Fibroblast of mammary gland (primary cell): Measurements from ENCODE around the gene STIM2.
"Not testable (repeated sequence)": the region's sequence is repeated elsewhere in the genome, so short reads cannot be mapped to it uniquely, and the experiment has no call there.

Source experiments
- DNase-seq: peaks from one replicate; pipeline ENCODE4 v3.0.0-alpha.2; 2010; ENCODE audit warnings: low read depth
- H3K4me3 ChIP-seq: 2 replicates; pipeline ENCODE4 v1.5.1; 2011; ENCODE audit warnings: low read depth, mild to moderate bottlenecking, low read length, moderate library complexity; ENCODE audit not compliant: control insufficient read depth
- TF ChIP-seq, protein P1 (sequence below): conservative IDR thresholded peaks from 2 replicates; pipeline ENCODE4 v1.5.1; 2011; ENCODE audit warnings: low read depth, low read length, inconsistent platforms; ENCODE audit not compliant: control insufficient read depth, insufficient read depth

Gene STIM2

GRCh38 chr4:26819478-26820095, 41.1 kb upstream of the STIM2 start:
- H3K4me3 ChIP-seq, result no peak overlapping the region
- TF ChIP-seq, protein P1, sequence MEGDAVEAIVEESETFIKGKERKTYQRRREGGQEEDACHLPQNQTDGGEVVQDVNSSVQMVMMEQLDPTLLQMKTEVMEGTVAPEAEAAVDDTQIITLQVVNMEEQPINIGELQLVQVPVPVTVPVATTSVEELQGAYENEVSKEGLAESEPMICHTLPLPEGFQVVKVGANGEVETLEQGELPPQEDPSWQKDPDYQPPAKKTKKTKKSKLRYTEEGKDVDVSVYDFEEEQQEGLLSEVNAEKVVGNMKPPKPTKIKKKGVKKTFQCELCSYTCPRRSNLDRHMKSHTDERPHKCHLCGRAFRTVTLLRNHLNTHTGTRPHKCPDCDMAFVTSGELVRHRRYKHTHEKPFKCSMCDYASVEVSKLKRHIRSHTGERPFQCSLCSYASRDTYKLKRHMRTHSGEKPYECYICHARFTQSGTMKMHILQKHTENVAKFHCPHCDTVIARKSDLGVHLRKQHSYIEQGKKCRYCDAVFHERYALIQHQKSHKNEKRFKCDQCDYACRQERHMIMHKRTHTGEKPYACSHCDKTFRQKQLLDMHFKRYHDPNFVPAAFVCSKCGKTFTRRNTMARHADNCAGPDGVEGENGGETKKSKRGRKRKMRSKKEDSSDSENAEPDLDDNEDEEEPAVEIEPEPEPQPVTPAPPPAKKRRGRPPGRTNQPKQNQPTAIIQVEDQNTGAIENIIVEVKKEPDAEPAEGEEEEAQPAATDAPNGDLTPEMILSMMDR, result no peak
- DNase-seq, result no peak

- DNase-seq, result no peak
- H3K4me3 ChIP-seq, result no peak overlapping the region
- TF ChIP-seq, protein P1, result no peak
These were observed 40.3 kb upstream of the STIM2 start for GRCh38 chr4:26820346-26820745.

DNA sequence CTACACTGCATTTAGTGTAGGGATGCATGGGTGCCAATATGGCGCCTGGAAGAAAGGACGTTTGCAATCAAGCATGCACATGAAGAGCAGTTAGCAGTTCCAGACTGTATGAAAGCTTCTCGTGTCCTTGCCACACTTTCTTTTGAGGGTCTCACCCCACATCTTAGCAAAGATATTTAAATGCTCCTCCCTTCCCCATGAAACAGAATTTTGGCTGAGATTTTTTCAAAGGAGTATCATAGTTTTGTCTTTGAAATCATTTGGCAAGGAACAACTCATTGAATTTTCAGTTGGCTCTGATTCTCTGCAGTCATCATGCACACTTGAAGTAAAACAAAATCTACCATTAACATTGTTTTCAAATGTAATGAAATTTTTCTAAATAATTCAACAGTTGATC, 39.6 kb upstream of the STIM2 start:
- TF ChIP-seq, protein P1, result no peak
- no peak overlapping the region for H3K4me3 ChIP-seq
- no peak for DNase-seq

DNA sequence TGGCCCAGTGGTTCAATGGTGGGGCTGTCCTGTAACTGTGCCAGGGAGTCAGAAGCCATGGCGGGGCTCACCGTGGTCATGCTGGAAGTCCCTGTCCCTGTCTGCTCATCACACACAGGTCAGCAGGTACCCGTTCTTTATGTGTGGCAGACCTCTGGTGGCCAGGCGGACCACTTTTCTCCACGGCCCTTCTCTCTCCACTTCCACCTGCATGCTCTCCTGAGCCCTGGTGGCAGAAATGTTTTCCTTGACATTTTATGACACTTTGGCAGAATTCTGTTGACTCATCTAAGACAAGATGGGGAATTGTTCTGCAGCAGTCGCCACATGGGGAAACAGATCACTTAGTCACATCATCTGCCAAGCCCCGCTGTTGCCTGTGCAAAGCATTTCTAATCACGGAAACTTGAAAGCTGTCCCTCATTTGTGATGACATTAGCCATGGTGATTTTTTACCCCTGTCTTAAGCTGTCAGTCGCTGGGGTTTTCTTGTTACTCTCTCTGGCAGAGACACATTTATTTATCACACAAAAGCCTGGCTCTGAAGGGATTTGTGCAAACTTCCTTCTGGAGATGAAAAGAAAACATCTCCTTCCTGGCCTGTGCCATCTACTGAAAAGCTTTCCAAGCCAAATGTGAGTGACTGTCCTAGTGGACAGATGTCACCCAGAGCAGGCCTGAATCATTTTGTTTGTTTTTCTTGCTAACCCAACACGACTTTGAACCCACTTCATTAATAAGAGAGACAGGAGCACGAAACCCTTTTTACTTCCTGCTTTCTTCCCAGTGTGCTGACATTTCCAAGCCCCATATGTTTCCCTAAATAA, 38.8 kb upstream of the STIM2 start:
- no peak for DNase-seq
- TF ChIP-seq, protein P1, result no peak
- no peak overlapping the region for H3K4me3 ChIP-seq

DNA sequence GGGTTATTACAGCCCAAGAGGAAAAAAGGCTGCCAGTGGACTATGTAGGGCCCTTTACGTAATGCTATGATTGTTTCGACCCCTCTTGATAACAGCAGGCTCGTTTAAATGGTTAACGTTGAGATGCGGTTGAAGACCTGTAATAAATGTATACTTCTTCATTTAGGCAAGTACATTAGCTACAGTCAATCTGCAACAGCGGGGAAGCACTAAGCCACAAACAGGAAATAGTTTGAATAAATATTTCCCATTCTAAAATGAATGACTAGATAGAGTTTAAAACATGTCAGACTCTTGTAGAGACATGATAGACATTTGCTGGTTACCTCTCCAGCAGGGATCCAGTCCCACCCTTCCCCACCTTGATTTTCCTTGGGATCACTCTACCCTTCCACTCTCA, 38.1 kb upstream of the STIM2 start:
- no peak overlapping the region for H3K4me3 ChIP-seq
- TF ChIP-seq, protein P1, result no peak
- DNase-seq, result no peak

DNA sequence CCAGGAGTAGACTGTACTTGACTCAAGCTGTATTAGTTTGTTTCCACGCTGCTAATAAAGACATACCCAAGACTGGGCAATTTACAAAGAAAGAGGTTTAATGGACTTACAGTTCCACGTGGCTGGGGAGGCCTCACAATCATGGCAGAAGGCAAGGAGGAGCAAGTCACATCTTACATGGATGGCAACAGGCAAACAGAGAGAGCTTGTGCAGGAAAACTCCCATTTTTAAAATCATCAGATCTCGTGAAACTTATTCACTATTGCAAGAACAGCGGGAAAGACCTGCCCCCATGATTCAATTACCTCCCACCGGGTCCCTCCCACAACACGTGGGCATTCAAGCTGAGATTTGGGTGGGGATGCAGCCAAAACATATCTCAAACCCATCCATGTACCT, 37.7 kb upstream of the STIM2 start:
- DNase-seq, H3K4me3 ChIP-seq: not testable (repeated sequence)

- TF ChIP-seq, protein P1, result no peak
- no peak overlapping the region for H3K4me3 ChIP-seq
- no peak for DNase-seq
These were observed 37.1 kb upstream of the STIM2 start for GRCh38 chr4:26823583-26823982.
